Ureter (tissue), 1 donor: ENCODE measurements around the gene AP5Z1. TPM values are rescaled to one million over a fixed set of nuclear protein-coding genes. Genes with fewer than 3 reads are reported as not detected.
"Not testable (repeated sequence)": the region's sequence is repeated elsewhere in the genome, so short reads cannot be mapped to it uniquely, and the experiment has no call there.

Source experiments
- DNase-seq: peaks from one replicate; pipeline ENCODE4 v3.0.0-alpha.2; 2020; ENCODE audit warnings: low spot score
- total RNA-seq: library from RNA; stranded (reverse); gene quantifications from one replicate; pipeline ENCODE4 v1.2.4, GENCODE V29; 2023
- donor health status: DM: yes; HTN: yes; CAD: no.

AP5Z1 gene
- total RNA-seq, 1 donor from 2014 or later = 39.1 TPM

DNA sequence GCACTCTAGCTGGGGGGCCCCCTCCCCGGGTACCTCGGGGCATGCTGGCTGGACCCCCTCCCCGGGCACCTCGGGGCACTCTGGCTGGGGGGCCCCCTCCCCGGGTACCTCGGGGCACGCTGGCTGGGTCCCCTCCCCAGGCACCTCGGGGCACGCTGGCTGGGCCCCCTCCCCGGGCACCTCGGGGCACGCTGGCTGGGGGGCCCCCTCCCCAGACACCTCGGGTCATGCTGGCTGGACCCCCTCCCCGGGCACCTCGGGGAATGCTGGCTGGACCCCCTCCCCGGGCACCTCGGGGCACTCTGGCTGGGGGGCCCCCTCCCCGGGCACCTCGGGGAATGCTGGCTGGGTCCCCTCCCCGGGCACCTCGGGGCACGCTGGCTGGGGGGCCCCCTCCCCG, 27.2 kb downstream of the AP5Z1 start:
- DNase-seq = not testable (repeated sequence)

- DNase-seq = no peak
Observed at GRCh38 chr7:4803397-4804241, 28.2 kb downstream of the AP5Z1 start.

DNA sequence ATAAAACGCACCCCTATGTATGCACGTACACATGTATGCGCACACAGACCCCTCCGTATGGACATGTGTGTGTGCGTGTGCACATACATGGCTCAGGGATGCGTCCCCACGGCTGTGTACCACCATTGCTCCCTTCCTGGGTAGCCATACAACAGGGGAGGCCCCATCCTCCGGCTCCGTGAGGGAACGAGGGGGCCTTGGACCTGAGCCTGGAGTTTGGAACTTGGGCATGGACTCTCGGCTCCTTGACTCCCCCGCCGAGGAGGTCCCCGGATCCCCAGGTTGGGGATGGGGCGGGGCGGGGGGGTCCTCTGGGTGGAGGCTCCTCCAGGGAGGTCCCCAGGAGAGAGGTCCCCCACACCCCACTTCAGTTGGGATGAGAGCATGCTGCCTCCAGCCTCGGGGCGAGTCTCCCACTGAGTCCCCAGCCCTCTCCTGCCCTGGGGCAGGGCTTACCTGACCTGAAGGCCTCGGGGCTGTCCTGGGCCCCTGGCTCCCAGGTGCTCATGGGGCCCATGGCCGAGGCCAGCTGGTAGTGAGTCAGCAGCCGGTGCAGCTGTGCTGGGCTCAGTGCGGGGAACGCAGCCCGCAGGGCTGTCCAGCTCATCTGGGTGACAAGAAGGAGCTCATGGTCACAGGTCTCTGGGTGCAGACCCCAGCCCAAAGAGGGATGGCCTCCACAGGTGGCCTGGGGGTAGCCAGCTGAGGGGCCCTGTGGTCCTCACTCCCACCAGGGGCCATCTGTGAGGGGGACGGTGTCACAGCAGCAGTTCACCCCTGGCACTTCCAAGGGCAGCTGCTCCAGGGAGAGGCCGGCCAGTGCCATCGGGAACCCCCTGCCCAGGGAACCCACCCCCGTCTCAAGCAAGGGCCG, 29.9 kb downstream of the AP5Z1 start:
- DNase-seq = no peak

DNA sequence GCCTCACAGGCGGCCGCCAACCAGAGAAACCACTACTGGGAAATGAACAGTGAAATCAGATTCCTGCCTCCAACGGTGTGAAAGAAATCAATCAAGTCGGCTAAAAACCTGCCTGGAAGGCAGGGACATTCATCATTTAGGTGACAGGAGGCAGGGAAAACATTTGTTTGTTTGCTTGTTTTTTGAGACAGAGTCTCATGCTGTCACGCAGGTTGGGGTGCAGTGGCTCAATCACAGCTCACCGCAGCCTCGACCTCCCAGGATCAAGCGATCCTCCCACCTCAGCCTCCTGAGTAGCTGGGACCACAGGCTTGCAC, 30.5 kb downstream of the AP5Z1 start:
- DNase-seq = no peak

DNA sequence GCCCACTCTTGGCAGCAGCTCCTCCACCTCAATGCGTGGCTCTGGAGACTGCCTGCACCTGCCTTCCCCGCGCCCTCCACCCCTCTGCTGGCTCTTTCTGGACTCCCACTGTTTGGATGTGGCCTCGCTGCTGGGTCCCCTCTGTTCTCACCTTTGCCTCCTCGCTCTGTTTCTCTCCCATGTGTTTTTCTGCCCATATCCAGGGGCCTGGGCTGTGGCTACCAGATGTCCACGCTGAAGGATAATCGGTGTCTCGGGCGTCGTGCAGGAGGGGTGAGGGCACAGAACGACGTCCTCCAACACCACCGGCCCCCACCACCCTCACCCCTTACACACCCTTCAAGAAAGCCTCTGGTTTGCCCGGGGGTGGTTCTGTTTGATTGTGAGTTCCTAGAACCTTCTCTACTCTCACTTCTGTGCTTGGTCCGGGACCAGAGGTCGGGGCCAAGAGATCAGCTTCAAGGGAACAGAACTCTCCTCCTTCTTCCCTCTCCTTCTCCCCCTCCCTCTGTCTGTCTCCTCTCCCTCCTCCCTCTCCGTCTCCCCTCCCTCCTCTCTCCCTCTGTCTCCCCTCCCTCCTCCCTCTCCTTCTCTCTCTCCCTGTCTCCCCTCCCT, 31.7 kb downstream of the AP5Z1 start:
- no peak for DNase-seq

DNA sequence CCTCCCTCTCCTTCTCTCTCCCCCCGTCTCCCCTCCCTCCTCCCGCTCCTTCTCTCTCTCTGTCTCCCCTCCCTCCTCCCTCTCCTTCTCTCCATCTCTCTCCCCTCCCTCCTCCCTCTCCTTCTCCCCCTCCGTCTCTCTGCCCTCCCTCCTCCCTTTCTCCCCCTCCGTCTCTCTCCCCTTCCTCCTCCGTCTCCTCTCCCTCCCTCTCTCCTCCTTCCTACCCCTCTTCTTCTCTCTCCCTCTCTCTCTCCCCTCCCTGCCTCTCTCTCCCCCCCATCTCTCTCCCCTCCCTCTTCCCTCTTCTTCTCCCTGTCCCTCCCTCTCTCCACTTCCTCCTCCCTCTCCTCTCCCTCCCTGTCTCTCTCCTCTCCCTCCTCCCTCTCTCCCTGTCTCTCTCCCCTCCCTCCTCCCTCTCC, 32.2 kb downstream of the AP5Z1 start:
- no peak for DNase-seq

- DNase-seq = no peak
Observed at GRCh38 chr7:4808026-4808425, 32.6 kb downstream of the AP5Z1 start.

DNA sequence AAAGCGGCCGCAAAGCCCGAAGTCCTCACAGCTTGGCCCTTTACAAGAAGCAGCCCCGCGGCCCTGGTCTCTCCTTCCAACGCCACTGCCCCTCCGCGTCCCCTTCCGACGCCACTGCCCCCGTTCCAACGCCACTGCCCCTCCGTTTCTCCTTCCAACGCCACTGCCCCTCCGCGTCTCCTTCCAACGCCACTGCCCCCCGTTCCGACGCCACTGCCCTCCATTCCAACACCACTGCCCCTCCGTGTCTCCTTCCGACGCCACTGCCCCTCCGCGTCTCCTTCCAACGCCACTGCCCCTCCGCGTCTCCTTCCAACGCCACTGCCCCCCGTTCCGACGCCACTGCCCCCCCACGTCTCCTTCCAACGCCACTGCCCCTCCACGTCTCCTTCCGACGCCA, 33.1 kb downstream of the AP5Z1 start:
- no peak for DNase-seq

GRCh38 chr7:4809091-4809591, 33.7 kb downstream of the AP5Z1 start:
- DNase-seq = no peak

DNA sequence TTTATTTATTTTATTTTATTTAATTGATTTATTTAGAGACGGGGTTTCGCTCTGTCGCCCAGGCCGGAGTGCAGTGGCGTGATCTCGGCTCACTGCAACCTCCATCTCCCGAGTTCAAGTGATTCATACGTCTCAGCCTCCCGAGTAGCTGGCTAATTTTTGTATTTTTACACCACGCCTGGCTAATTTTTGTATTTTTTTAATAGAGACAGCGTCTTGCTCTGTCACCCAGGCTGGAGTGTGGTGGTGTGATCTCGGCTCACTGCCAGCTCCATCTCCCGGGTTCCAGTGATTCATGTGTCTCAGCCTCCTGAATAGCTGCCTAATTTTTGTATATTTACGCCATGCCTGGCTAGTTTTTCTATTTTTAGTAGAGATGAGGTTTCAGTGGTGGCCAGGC, 34.2 kb downstream of the AP5Z1 start:
- DNase-seq = no peak

- DNase-seq = no peak
Observed at GRCh38 chr7:4814433-4814832, 39.0 kb downstream of the AP5Z1 start.

DNA sequence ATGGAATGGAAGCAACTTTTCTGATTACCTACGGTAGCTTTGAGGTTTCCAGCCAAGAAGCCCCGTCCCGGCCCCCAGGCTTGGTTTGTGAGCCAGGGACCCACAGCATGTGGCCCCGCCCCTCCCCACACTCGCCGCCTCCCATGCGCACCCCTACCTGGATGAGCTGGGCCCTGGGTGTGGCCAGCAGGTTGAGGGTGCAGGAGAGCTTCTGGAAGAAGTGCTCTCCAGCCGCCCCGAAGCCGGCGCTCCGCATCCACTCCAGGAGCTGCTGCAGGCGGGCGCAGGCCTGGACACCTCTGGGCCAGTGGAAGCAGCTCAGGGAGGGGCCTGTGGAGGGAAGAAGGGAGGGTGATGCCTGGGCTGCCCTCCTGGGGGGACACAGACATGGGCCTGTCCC, 39.7 kb downstream of the AP5Z1 start:
- DNase-seq = no peak

DNA sequence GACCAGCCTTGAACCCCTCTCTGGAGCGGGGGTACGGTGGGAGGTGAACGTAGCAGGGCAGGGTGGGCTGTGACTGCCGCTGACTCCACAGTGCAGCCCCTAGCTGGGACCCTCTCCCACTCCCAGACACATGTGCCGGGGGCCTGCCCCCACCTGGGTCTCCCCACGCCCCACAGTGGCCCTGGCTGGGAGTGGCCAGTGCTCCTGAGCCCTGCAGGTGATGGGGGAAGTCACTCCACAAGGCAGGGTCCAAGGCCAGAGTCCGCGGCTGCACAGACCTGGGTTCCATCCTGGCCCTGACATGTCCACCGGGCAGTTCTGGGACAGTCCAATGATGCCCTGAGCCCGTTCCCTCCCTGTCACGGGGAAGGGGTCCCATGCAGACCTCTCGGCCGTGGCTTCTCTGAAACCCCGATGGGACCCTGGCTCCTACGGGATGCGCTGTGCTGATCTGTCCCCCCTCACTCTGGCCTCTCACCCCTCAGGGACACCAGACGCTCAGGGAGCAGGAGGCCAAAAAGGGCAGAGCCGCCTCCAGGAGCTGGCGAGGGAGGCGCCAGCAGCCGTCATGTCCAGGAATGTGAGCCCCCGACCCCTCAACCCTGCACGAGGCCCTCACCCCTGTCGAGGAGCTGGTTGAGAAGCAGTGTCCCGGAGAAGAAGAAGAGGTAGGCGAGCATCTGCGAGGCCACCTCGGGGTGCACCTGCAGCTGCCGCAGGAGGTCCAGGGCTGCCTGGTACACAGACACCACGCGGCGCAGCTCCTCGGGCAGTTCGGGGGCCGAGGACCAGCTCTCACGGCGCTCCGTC, 40.4 kb downstream of the AP5Z1 start:
- DNase-seq = no peak

DNA sequence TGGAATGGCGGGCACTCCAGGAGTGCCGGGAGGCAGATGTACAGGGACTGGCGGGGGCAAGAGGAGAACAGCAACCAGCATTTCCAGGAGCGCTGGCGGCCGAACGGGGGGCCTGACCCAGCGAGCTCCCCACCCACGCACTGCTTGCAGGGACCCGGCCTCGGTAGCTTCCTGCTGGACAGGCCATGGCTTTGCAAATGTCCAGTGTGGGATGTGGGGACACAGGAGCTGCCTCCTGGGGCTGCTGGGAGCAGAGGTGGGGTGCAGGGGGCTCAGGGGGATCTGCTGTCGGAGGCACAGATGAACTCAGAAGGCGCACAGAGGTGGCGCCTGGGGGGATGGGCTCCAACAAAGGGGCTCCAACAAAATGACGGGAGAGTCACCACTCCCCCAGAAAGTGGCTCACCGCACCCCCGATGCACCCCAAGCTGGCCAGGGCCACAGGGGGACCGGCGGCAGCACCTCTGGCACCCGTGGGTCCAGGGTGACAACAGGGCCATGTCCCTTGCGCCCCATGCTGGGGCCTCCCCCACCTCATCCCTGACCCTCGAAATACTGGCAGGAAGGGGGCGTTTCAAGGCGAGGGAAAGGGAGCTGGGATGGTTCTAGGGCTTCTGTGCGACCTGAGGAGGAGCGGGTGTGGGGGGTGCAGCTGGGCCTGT, 41.1 kb downstream of the AP5Z1 start:
- no peak for DNase-seq

DNA sequence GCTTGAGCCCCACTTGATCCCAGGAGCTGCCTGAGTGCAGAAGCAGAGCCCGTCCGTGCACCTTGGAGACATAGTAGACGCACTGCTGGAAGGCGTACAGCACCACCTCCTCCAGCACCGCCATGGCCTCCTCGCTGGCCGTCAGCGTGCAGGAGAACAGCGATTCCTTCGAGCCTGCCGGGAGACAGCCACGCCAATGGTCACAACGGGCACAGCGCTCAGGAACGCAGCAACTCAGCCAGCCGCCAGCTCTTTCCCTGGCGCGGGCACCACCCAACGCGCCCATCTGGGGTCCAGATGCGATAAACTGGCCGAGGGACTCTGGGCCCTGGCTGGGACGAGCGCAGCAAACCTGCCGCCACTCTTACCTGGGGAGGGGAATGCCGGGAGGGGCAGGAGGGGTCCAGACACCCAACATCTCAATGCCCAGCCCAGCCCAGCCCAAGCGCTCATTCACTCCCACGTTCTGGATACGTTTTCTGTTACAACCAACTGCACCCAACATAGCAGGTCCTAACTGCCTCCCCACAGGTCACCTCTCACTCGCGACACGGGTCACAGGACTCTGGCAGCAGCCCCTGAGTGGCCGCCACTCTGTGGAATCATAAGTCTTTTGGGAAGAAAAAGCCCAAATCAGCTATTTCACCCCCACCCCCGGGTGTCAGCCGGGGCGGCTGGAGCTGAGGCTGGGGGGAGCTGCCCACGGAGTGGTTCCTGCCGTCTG, 41.9 kb downstream of the AP5Z1 start:
- DNase-seq = no peak

DNA sequence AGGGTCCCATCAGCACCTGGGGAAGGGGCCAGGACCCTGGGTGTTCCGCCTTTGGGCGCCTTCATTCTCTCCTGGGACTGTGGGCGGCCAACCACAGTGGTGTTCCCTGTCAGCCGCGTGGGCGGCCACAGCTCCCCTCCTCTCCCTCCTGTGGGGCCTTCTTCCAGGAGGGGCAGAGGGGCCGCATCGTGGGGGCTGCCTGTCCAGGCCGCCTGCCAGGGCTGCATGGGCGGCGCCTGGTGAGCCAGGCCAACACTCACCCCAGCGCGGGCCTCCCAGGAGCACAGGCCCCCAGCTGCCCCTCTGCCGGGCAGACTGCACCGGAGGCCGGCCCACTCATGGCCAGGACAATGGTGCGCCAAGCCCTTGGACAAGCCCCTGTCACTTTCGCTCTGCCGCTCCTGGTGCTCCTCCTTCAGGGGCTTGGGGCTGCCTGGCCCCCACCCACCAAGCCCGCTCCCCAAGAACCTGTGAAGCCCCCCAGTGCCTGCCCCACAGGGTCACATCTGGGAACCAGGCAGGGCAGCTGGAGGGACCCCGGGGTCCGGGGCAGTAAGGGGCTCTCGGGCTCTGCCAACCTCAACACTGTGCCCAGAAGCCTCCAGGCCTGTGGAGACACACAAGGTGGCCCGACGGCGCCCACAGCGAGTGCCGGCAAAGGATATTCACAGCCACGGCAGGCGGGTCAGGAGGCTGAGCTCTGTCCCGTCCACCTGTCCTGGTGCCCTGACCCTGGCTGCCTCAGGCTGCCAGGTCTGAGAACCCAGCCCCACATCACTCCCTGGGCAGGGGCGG, 42.8 kb downstream of the AP5Z1 start:
- no peak for DNase-seq

GRCh38 chr7:4819560-4820404, 44.4 kb downstream of the AP5Z1 start:
- no peak for DNase-seq

DNA sequence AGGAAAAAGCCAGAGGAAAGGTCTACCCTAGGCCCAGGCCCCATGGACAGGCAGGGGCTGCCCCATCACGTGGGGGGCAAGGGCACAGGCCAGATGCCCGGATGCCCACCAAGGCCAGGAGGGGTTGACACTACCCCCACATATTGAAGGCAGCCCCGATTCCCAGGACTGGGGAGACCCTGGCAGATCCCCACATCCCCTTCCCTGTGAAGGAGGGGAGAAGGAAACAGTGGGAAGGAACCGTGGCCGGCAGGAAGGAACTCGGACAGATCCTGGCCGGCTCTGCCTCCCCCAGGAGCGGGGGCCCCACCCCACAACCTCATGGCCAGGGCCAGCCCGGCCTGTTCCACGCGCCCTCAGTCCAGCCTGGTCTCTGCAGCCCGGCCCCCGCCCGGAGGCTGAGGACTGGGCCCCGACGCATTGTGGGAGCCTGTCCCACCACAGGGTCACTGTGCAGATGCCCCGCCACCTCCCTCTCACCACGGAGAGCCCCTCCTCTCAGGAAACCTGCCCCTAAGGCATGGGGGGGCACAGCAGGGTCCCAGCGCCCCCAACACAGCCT, 45.1 kb downstream of the AP5Z1 start:
- DNase-seq = no peak
